PFSK-1 (cell line): ENCODE measurements around the gene TENT5C.

ENCODE experiments used
- FOXP2 ChIP-seq: optimal IDR thresholded peaks from 2 replicates; pipeline ENCODE3; 2011; ENCODE audit warnings: borderline replicate concordance, control low read depth, inconsistent platforms; ENCODE audit not compliant: insufficient read depth; ENCODE audit errors: extremely low read length, extremely low read depth
- POLR2AphosphoS5 ChIP-seq: IDR thresholded peaks from 2 replicates; pipeline ENCODE4 v1.6.1; 2012; ENCODE audit warnings: low read depth, mild to moderate bottlenecking, control low read depth, low read length, moderate library complexity
- SIN3A ChIP-seq: IDR thresholded peaks from 2 replicates; pipeline ENCODE4 v1.6.1; 2012; ENCODE audit warnings: mild to moderate bottlenecking, low read length, moderate library complexity, borderline replicate concordance; ENCODE audit not compliant: insufficient read depth
- TAF1 ChIP-seq: IDR thresholded peaks from 2 replicates; pipeline ENCODE4 v1.6.1; 2012; ENCODE audit warnings: low read length, control low read depth, borderline replicate concordance; ENCODE audit not compliant: insufficient read depth
- TF ChIP-seq, protein P1 (sequence below), 2 experiments: IDR thresholded peaks; 2 replicates each; pipeline versions ENCODE4 v1.6.1 to v1.8.0; 2011 to 2012; ENCODE audit warnings: low read depth in 2 of 2, low read length in 2 of 2, control low read depth in 1 of 2, inconsistent platforms in 1 of 2, mild to moderate bottlenecking in 1 of 2, moderate library complexity in 1 of 2; ENCODE audit not compliant: insufficient read depth in 1 of 2

TENT5C gene

GRCh38 chr1:117665556-117666270 lies 59.9 kb downstream of the TENT5C start:
- no peak for TF ChIP-seq POLR2AphosphoS5

DNA sequence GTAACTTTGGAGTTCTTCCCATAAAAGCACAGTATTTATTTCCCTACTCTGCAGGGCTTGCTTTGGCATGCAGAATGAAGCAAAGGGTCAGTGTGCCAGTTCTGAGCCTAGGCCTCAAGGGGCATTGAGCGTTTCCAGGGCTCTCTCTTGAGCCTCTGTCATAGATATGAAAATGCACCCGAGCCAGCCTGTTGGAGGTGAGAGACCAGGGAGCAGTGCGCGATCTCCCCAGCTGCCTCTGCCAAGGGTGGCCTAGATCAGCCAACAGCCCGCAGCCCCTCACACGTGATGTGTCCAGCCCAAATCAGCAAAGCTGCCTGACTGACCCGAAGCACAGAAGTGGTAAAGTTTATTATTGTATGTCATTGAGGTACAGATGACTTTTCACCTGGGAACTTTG lies 63.7 kb downstream of the TENT5C start:
- no peak for TF ChIP-seq FOXP2

DNA sequence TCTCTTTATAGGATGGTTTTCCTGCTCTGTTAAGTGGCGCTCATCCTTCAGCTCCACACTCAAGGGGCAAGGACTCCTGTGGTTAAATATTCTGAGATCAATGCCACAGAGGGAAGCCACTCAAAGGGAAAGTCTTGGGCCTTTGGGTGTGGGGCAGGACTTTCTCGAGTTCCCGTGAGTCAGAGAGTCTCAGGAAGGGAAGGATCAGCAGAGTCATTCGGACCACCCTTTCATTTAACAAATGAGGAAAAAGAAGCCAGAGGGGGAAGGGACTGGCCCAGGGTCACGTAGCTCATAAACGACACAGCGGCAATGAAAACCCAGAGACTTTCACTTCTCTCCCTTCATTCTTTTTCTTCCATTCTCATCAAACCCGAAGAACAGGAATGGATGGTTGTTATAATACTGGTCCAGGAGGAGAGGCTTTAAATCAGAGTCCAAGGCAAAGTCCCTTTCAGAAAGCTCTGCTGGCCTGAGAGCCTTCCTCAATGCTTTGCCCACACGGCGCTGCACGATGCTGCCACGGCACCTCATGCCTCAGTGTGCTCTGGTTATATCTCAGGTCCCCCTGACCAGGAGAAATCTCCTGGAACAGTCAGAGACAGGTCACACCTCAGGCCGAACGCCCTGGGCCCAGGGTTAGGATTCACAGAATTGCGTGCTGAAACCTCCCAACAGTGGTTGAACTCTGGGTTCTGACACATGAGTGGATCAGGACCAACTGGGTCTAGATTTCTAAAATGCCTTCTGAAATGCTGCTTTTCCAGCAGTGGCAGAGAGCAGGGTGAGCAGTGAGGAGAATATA lies 65.3 kb downstream of the TENT5C start:
- no peak for TF ChIP-seq TAF1
- no peak for TF ChIP-seq FOXP2

DNA sequence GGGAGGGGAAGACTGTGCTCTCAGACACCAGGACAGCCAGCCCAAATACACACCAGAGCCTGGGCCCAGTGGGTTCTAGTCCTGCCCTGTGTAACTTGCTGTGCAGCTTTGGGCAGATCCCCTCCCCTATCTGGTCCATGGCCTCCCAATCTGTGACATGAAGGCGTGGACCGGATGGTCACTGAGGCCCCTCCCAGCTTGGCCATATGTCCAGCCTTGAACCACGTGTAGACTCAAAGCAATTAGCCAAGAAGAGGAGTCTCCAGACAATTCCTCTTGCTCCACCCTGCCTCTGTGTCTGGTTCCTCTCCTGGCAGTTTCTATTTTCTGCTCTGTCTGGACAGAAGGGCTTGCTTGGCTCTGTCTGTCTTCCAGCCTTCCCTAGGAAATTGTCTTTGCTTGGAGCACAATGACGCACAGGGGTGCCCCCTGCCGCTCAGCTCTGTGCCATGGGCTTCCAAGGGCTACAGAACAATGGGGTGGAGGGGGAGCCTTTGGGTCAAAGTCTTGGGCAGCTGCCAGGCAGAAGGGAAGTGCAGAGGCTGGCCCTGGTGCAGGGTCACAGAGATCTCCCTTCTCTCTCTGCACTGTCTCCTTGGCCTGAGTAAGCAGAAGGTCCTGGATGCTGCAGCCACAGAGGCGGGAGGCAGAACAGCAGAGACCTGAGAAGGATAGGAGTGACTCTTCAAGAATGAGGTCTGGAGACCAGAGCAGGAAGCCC lies 66.1 kb downstream of the TENT5C start:
- TF ChIP-seq, protein P1, sequence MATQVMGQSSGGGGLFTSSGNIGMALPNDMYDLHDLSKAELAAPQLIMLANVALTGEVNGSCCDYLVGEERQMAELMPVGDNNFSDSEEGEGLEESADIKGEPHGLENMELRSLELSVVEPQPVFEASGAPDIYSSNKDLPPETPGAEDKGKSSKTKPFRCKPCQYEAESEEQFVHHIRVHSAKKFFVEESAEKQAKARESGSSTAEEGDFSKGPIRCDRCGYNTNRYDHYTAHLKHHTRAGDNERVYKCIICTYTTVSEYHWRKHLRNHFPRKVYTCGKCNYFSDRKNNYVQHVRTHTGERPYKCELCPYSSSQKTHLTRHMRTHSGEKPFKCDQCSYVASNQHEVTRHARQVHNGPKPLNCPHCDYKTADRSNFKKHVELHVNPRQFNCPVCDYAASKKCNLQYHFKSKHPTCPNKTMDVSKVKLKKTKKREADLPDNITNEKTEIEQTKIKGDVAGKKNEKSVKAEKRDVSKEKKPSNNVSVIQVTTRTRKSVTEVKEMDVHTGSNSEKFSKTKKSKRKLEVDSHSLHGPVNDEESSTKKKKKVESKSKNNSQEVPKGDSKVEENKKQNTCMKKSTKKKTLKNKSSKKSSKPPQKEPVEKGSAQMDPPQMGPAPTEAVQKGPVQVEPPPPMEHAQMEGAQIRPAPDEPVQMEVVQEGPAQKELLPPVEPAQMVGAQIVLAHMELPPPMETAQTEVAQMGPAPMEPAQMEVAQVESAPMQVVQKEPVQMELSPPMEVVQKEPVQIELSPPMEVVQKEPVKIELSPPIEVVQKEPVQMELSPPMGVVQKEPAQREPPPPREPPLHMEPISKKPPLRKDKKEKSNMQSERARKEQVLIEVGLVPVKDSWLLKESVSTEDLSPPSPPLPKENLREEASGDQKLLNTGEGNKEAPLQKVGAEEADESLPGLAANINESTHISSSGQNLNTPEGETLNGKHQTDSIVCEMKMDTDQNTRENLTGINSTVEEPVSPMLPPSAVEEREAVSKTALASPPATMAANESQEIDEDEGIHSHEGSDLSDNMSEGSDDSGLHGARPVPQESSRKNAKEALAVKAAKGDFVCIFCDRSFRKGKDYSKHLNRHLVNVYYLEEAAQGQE (IDR thresholded peaks at IDR 0.05; ENCODE audit: insufficient read depth in 1 of 2, low read depth in 2 of 2, low read length in 2 of 2): no peak
- no peak for TF ChIP-seq POLR2AphosphoS5
- no peak for TF ChIP-seq FOXP2
- no peak for TF ChIP-seq SIN3A
- no peak for TF ChIP-seq TAF1

DNA sequence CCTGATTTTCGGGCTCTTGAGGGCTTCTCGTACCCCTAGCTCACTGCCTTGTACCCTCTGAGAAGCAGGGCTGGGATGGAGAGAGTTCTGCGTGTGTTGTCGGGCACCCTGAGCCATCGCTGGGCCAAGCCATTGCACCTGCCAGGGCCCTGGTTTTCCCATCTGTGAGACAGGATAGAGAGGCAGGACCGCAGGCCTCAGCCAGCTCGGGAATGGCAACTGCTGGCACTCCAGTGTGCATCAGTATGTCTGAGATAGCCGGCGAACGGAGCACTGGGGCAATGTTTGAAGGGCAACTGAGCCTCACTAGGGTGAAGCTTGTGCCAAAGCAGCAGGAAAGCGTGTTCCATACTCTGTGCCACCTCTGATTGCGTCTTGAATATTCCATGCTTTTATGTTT lies 66.9 kb downstream of the TENT5C start:
- TF ChIP-seq SIN3A (no peak), TAF1 (no peak), POLR2AphosphoS5 (no peak), FOXP2 (no peak)
- TF ChIP-seq, protein P1 (IDR thresholded peaks at IDR 0.05; ENCODE audit: insufficient read depth in 1 of 2, low read depth in 2 of 2, low read length in 2 of 2): no peak

DNA sequence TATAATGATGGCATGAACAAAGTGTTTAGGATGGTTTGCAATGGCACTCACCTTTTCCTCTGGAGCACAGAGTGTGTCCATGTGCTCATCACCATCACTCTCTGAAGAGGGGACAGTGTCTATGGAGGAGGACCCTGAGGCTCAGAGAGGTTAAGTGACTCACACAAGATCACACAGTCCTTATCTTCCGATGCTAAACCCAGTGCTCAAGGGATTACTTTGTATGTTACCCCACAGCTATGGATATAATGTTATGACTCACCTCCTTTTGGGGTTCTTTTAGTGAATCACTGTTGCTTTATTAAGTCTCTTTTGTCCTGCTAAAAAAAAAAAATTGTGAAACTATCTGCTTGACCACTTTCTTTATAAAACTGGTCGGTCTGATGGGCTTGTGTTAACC lies 67.6 kb downstream of the TENT5C start:
- TF ChIP-seq POLR2AphosphoS5: no peak
- TF ChIP-seq TAF1: no peak
- TF ChIP-seq, protein P1 (IDR thresholded peaks at IDR 0.05; ENCODE audit: insufficient read depth in 1 of 2, low read depth in 2 of 2, low read length in 2 of 2): no peak
- TF ChIP-seq FOXP2: no peak
- TF ChIP-seq SIN3A: no peak
